GM23338 (cell line): ENCODE measurements around the gene APBB3. TPM values are rescaled to one million over a fixed set of nuclear protein-coding genes. Genes with fewer than 3 reads are reported as not detected.

Source experiments
- ATAC-seq: fragments of 200-7000 bp; cut with Tn5 transposase; 3 replicates; pipeline ENCODE4 v1.9.1; 2020
- DNase-seq: peaks from one replicate; pipeline ENCODE4 v3.0.0-alpha.2; 2015; ENCODE audit warnings: low spot score
- H2AFZ ChIP-seq: fragments of 200-600 bp; sonication (generic); 2 replicates; pipeline ENCODE4 v1.8.0; 2016; ENCODE audit warnings: antibody characterized with exemption, mild to moderate bottlenecking, moderate library complexity
- H3F3A ChIP-seq: fragments of 200-600 bp; sonication (generic); replicated peaks from 2 replicates; pipeline ENCODE4 v1.8.0; 2017; ENCODE audit warnings: antibody characterized with exemption, mixed run types, low read depth
- H3K27ac ChIP-seq: fragments of 200-600 bp; sonication (generic); 2 replicates; pipeline ENCODE4 v1.6.1; 2016; ENCODE audit warnings: low read depth
- H3K27me3 ChIP-seq: fragments of 200-600 bp; sonication (generic); 2 replicates; pipeline ENCODE4 v1.8.0; 2016; ENCODE audit warnings: mild to moderate bottlenecking, mixed run types, moderate library complexity; ENCODE audit not compliant: insufficient read depth
- H3K36me3 ChIP-seq: fragments of 200-600 bp; sonication (generic); 2 replicates; pipeline ENCODE4 v1.8.0; 2016; ENCODE audit warnings: mild to moderate bottlenecking; ENCODE audit not compliant: insufficient read depth
- H3K4me1 ChIP-seq: fragments of 200-600 bp; sonication (generic); 2 replicates; pipeline ENCODE4 v1.8.0; 2016; ENCODE audit warnings: mild to moderate bottlenecking, moderate library complexity; ENCODE audit not compliant: insufficient read depth
- H3K4me2 ChIP-seq: fragments of 200-600 bp; sonication (generic); 2 replicates; pipeline ENCODE4 v1.7.1; 2017; ENCODE audit warnings: mixed run types
- H3K4me3 ChIP-seq: fragments of 200-600 bp; sonication (generic); 2 replicates; pipeline ENCODE4 v1.6.1; 2016; ENCODE audit warnings: mixed run types
- H3K79me2 ChIP-seq: fragments of 200-600 bp; sonication (generic); replicated peaks from 2 replicates; pipeline ENCODE4 v1.8.0; 2017; ENCODE audit warnings: mild to moderate bottlenecking; ENCODE audit not compliant: insufficient read depth
- H3K9me2 ChIP-seq: fragments of 200-600 bp; sonication (generic); 2 replicates; pipeline ENCODE4 v1.8.0; 2017; ENCODE audit not compliant: insufficient read depth
- H4K20me1 ChIP-seq: fragments of 200-600 bp; sonication (generic); replicated peaks from 2 replicates; pipeline ENCODE4 v1.8.0; 2017; ENCODE audit warnings: mild to moderate bottlenecking; ENCODE audit not compliant: insufficient read depth
- H3K27ac Mint-ChIP-seq: 2 replicates; pipeline ENCODE4 v1.8.0; 2020; ENCODE audit warnings: inconsistent platforms, mild to moderate bottlenecking, moderate library complexity, mixed read lengths
- H3K27me3 Mint-ChIP-seq: 3 replicates; pipeline ENCODE4 v1.8.0; 2022; ENCODE audit warnings: low read depth, mild to moderate bottlenecking, moderate library complexity, mixed read lengths, inconsistent platforms; ENCODE audit not compliant: insufficient read depth, poor library complexity
- H3K36me3 Mint-ChIP-seq: 3 replicates; pipeline ENCODE4 v1.8.0; 2021; ENCODE audit warnings: low read depth, mild to moderate bottlenecking, inconsistent platforms, moderate library complexity, mixed read lengths
- H3K4me1 Mint-ChIP-seq: 3 replicates; pipeline ENCODE4 v1.8.0; 2020; ENCODE audit warnings: mild to moderate bottlenecking, inconsistent platforms, mixed read lengths
- H3K4me3 Mint-ChIP-seq: 3 replicates; pipeline ENCODE4 v1.8.0; 2021; ENCODE audit warnings: moderate library complexity, mild to moderate bottlenecking, inconsistent platforms, mixed read lengths
- H3K9me3 Mint-ChIP-seq: 3 replicates; pipeline ENCODE4 v1.8.0; 2020; ENCODE audit warnings: moderate library complexity, mild to moderate bottlenecking, inconsistent platforms, mixed read lengths
- EZH2 ChIP-seq: fragments of 200-600 bp; sonication (generic); IDR thresholded peaks from one replicate; pipeline ENCODE4 v1.8.0; 2017; ENCODE audit warnings: antibody characterized with exemption, mild to moderate bottlenecking, low read depth; ENCODE audit not compliant: unreplicated experiment
- EZH2phosphoT487 ChIP-seq: fragments of 200-600 bp; sonication (generic); IDR thresholded peaks from one replicate; pipeline ENCODE4 v1.8.1; 2018; ENCODE audit warnings: antibody characterized with exemption; ENCODE audit not compliant: unreplicated experiment
- JUNB ChIP-seq: IDR thresholded peaks from one replicate; pipeline ENCODE4 v1.6.1; 2016; ENCODE audit warnings: antibody characterized with exemption; ENCODE audit not compliant: unreplicated experiment
- NANOG ChIP-seq: IDR thresholded peaks from 2 replicates; pipeline ENCODE4 v1.6.1; 2016; ENCODE audit warnings: antibody characterized with exemption, borderline replicate concordance
- POLR2AphosphoS5 ChIP-seq: IDR thresholded peaks from 2 replicates; pipeline ENCODE4 v1.6.1; 2016; ENCODE audit warnings: antibody characterized with exemption, low read depth
- STAT1 ChIP-seq: IDR thresholded peaks from one replicate; pipeline ENCODE4 v1.6.1; 2016; ENCODE audit warnings: antibody characterized with exemption; ENCODE audit not compliant: unreplicated experiment
- ZNF114 ChIP-seq: fragments of 250-450 bp; sonication (Bioruptor Pico); IDR thresholded peaks from 2 replicates; pipeline ENCODE4 v1.5.0; 2020; ENCODE audit warnings: mild to moderate bottlenecking, moderate library complexity
- ZNF331 ChIP-seq: fragments of 250-450 bp; sonication (Bioruptor Pico); IDR thresholded peaks from 2 replicates; pipeline ENCODE4 v1.5.0; 2020; ENCODE audit warnings: low read depth, mild to moderate bottlenecking, moderate library complexity
- ZNF462 ChIP-seq: fragments of 250-450 bp; sonication (Bioruptor Pico); IDR thresholded peaks from 2 replicates; pipeline ENCODE4 v1.5.0; 2020; ENCODE audit warnings: mild to moderate bottlenecking, moderate library complexity
- polyA plus RNA-seq: library from polyadenylated mRNA; unstranded; fragments of >200 nt; fragmentation: Nextera tagmentation; extraction: Ambion mirVana; gene quantifications from 2 replicates; pipeline ENCODE4 v1.2.1, GENCODE V29; 2016
- total RNA-seq: library from RNA; depleted of rRNA; stranded (reverse); fragments of >200 nt; shearing (Covaris generic); gene quantifications from 2 replicates; pipeline ENCODE4 v1.2.3, GENCODE V29; 2014
- TF ChIP-seq, protein P1 (sequence below), 2 experiments: fragments of 200-600 bp in 1 of 2; sonication (generic) in 1 of 2; conservative IDR thresholded peaks; 2 replicates each; pipeline versions ENCODE4 v1.5.1 to v1.6.1; 2016 to 2017; ENCODE audit warnings: antibody characterized with exemption in 2 of 2, low read depth in 2 of 2, mild to moderate bottlenecking in 2 of 2, moderate library complexity in 1 of 2
- TF ChIP-seq, protein P2 (sequence below): IDR thresholded peaks from one replicate; pipeline ENCODE4 v1.6.1; 2018; ENCODE audit warnings: antibody characterized with exemption; ENCODE audit not compliant: unreplicated experiment

Gene APBB3
- total and polyA plus RNA-seq, 2 experiments from 2014 or later: 9.0 to 15.4 TPM

DNA sequence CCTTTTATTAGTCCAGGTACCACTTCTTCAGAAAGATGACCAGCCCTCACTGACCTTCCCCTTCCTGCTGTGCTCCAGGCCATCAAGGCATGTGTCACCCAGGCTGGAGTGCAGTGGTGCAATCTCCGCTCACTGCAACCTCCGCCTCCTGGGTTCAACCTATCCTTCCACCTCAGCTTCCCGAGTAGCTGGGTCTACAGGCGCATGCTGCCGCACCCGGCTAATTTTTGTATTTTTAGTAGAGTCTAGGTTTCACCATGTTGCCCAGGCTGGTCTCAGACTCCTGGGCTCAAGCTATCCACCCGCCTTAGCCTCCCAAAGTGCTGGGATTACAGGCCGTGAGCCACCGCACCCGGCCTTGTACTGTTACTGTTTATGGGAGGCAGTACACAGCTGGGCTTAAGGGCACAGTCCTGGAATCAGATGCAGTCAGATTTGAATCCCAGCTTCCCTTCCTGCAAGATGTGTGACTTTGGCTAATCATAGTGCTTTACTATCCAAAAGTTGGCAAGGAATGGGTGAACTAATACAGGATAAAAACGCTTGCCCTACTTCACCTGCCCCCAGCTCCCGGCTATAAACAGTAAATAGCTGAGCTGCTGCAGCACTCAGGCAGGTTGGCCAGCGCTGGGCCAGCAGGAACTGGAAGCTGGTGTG is 17.4 kb downstream of the APBB3 start (continued):
- TF ChIP-seq ZNF462 (CRISPR knock-in tag): no peak
- TF ChIP-seq ZNF331: no peak
- TF ChIP-seq, protein P1, sequence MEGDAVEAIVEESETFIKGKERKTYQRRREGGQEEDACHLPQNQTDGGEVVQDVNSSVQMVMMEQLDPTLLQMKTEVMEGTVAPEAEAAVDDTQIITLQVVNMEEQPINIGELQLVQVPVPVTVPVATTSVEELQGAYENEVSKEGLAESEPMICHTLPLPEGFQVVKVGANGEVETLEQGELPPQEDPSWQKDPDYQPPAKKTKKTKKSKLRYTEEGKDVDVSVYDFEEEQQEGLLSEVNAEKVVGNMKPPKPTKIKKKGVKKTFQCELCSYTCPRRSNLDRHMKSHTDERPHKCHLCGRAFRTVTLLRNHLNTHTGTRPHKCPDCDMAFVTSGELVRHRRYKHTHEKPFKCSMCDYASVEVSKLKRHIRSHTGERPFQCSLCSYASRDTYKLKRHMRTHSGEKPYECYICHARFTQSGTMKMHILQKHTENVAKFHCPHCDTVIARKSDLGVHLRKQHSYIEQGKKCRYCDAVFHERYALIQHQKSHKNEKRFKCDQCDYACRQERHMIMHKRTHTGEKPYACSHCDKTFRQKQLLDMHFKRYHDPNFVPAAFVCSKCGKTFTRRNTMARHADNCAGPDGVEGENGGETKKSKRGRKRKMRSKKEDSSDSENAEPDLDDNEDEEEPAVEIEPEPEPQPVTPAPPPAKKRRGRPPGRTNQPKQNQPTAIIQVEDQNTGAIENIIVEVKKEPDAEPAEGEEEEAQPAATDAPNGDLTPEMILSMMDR (conservative IDR thresholded peaks at IDR 0.05; ENCODE audit: low read depth in 2 of 2): no peak
- no peak for TF ChIP-seq EZH2
- no peak for TF ChIP-seq NANOG
- no peak for TF ChIP-seq ZNF114

DNA sequence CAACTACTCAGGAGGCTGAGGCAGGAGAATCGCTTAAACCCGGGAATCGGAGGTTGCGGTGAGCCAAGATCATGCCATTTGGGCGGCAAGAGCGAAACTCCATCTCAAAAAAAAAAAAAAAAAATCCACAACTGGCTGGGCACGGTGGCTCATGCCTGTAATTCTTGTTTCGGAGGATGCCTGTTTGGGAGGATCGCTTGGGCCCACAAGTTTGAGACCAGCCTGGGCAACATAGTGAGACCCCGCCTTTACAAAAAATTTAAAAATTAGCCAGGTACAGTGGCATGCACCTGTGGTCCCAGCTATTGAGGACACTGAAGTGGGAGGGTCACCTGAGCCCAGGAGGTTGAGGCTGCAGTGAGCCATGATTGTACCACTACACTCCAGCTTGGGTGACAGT is 18.8 kb downstream of the APBB3 start:
- Histone ChIP-seq H3K4me2 (no peak overlapping the region), H3K36me3 (peaks cover 29% of the 10 kb centered on the region), H3K4me3 (no peak overlapping the region), H2AFZ (no peak overlapping the region), H3K4me1 (peaks cover 26% of the 10 kb centered on the region), H3K9me2 (no peaks in the 10 kb centered on the region), H3K27me3 (no peaks in the 10 kb centered on the region), H3F3A (peaks cover 17% of the 10 kb centered on the region), H3K79me2 (no peaks in the 10 kb centered on the region), H4K20me1 (peaks cover 2% of the 10 kb centered on the region), H3K27ac (peak overlapping the region; percentile 92; the same call in 1 of the 2 replicates)
- H3K27me3 Mint-ChIP-seq: peaks cover 17% of the 10 kb centered on the region
- peaks cover 24% of the 10 kb centered on the region for H3K4me1 Mint-ChIP-seq
- H3K27ac Mint-ChIP-seq: no peak overlapping the region
- H3K36me3 Mint-ChIP-seq: peaks cover 55% of the 10 kb centered on the region
- DNase-seq (no peak), ATAC-seq (no peak)
- H3K4me3 Mint-ChIP-seq: no peak overlapping the region
- H3K9me3 Mint-ChIP-seq: no peaks in the 10 kb centered on the region
- no peak for TF ChIP-seq EZH2phosphoT487
- TF ChIP-seq, protein P2, sequence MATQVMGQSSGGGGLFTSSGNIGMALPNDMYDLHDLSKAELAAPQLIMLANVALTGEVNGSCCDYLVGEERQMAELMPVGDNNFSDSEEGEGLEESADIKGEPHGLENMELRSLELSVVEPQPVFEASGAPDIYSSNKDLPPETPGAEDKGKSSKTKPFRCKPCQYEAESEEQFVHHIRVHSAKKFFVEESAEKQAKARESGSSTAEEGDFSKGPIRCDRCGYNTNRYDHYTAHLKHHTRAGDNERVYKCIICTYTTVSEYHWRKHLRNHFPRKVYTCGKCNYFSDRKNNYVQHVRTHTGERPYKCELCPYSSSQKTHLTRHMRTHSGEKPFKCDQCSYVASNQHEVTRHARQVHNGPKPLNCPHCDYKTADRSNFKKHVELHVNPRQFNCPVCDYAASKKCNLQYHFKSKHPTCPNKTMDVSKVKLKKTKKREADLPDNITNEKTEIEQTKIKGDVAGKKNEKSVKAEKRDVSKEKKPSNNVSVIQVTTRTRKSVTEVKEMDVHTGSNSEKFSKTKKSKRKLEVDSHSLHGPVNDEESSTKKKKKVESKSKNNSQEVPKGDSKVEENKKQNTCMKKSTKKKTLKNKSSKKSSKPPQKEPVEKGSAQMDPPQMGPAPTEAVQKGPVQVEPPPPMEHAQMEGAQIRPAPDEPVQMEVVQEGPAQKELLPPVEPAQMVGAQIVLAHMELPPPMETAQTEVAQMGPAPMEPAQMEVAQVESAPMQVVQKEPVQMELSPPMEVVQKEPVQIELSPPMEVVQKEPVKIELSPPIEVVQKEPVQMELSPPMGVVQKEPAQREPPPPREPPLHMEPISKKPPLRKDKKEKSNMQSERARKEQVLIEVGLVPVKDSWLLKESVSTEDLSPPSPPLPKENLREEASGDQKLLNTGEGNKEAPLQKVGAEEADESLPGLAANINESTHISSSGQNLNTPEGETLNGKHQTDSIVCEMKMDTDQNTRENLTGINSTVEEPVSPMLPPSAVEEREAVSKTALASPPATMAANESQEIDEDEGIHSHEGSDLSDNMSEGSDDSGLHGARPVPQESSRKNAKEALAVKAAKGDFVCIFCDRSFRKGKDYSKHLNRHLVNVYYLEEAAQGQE: no peak
- TF ChIP-seq ZNF114: no peak
- TF ChIP-seq JUNB: no peak
- no peak for TF ChIP-seq NANOG
- no peak for TF ChIP-seq POLR2AphosphoS5
- TF ChIP-seq STAT1: no peak
